Measurements from ENCODE around the gene TAB2.
"Not testable (repeated sequence)": the region's sequence is repeated elsewhere in the genome, so short reads cannot be mapped to it uniquely, and the experiment has no call there.

The TAB2 gene

DNA sequence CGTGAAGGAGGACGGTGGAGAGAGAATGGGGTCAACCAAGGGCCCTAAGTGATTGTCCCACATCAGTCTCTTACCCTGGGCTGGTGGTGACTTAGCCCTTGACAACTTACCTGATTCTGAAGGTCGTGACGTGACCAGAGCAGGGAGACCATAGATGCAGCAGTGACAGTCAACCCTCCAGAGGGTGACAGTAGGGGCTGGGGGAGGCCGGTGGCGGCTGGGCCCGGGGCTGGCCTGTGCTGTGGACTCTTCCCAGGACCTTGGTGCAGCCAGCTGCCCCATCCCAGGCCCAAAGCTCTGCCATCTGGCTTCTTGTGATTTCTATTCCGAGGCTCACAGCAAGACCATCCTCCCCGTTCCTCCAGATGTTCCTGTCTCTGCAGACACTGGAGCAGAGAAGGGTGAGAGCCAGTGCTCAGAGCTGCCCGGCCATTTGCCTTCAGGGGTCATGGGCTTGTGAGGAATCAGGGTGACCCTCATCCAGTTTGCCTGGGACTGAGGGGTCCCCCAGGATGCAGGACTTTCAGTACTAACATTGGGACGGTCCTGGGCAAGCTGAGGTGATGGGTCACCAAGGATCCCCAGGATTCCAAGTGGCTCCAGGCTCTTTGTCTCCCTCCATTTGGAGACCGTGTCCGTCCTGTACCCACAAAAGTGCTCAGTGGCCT is 118.5 kb downstream of the TAB2 start:
- FAIRE-seq (no peak), DNase-seq (ENCODE audit: extremely low spot score, insufficient read length, low read depth) (no peak)

- FAIRE-seq = no peak
Observed at GRCh38 chr6:149436647-149437046, 119.1 kb downstream of the TAB2 start.

DNA sequence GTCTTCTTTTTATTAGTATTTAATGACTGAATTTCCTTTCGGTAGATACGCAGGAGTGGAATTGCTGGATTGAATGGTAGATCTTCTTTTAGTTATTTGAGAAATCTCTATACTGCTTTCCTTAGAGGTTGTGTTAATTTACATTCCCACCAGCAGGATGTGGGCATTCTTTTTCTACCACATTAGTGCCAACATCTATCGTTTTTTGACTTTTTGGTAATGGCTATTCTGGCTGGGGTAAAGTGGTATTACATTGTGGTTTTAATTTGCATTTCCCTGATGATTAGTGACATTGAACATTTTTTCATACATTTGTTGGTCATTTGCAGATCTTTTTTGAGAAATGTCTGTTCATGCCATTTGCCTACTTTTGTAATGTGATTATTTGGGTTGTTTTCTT is 119.7 kb downstream of the TAB2 start:
- no peak for FAIRE-seq
- DNase-seq (ENCODE audit: extremely low spot score, insufficient read length, low read depth) = no peak

More at GRCh38 chr6:149436647-149437046, 119.1 kb downstream of the TAB2 start:
- DNase-seq (ENCODE audit: extremely low spot score, insufficient read length, low read depth) = no peak

GRCh38 chr6:149438855-149439254 is 121.3 kb downstream of the TAB2 start:
- DNase-seq (ENCODE audit: extremely low spot score, insufficient read length, low read depth) (no peak), FAIRE-seq (no peak)

GRCh38 chr6:149439626-149440025 is 122.1 kb downstream of the TAB2 start:
- FAIRE-seq (no peak), DNase-seq (ENCODE audit: extremely low spot score, insufficient read length, low read depth) (no peak)

GRCh38 chr6:149440735-149441671 is 123.5 kb downstream of the TAB2 start:
- DNase-seq (ENCODE audit: extremely low spot score, insufficient read length, low read depth) (no peak), FAIRE-seq (no peak)

- FAIRE-seq (no peak), DNase-seq (ENCODE audit: extremely low spot score, insufficient read length, low read depth) (no peak)
Observed at GRCh38 chr6:149441740-149442139, 124.2 kb downstream of the TAB2 start.

DNA sequence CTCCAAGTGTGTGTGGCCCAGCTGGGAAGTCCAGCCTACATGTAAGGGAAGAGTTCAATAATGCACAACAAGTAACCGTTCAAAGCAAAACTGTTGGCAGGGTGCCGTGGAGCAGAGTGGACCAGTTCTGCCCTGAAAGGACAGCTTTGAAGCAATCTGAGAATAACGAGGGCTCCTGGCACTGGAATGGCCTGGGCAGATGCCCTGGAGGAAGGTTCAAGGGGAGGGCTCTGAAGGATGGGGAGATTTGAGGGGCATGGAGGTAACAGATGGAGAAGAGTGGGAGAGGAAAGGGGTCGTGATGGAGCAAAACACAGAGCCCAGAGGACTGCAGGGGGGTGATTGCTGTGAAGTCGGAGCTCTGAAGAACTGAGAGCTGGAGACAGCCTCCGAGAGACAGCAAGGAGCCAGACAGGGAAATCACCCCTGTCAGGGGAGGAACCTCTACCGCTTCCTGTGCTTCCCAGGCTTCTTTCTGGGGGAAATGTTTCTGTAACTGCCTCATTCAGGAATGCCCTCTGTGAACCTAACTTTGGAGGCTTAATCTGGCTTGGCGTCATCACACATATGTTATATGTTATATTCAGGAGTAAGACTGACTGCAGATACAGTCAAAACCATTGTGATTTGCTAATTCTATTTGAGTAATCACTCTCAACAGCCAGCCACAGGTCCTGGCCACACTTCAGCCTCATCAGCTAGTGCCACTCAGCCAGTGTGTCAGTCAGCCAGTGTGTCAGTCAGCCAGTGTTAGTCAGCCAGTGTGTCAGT is 126.1 kb downstream of the TAB2 start:
- FAIRE-seq (no peak), DNase-seq (ENCODE audit: extremely low spot score, insufficient read length, low read depth) (no peak)

GRCh38 chr6:149444360-149445094 is 127.0 kb downstream of the TAB2 start:
- not testable (repeated sequence) for FAIRE-seq; DNase-seq (ENCODE audit: extremely low spot score, insufficient read length, low read depth)

GRCh38 chr6:149445095-149445466 is 127.6 kb downstream of the TAB2 start:
- no peak for DNase-seq (ENCODE audit: extremely low spot score, insufficient read length, low read depth)
- FAIRE-seq = no peak

GRCh38 chr6:149445573-149445972 is 128.1 kb downstream of the TAB2 start:
- DNase-seq (ENCODE audit: extremely low spot score, insufficient read length, low read depth) (no peak), FAIRE-seq (no peak)

GRCh38 chr6:149446791-149447376 is 129.4 kb downstream of the TAB2 start:
- FAIRE-seq = no peak
- DNase-seq (ENCODE audit: extremely low spot score, insufficient read length, low read depth) = no peak

GRCh38 chr6:149448821-149449453 is 131.4 kb downstream of the TAB2 start:
- DNase-seq (ENCODE audit: extremely low spot score, insufficient read length, low read depth) (no peak), FAIRE-seq (no peak)

- DNase-seq (ENCODE audit: extremely low spot score, insufficient read length, low read depth) = no peak
- no peak for FAIRE-seq
Observed at GRCh38 chr6:149449831-149450678, 132.5 kb downstream of the TAB2 start.

DNA sequence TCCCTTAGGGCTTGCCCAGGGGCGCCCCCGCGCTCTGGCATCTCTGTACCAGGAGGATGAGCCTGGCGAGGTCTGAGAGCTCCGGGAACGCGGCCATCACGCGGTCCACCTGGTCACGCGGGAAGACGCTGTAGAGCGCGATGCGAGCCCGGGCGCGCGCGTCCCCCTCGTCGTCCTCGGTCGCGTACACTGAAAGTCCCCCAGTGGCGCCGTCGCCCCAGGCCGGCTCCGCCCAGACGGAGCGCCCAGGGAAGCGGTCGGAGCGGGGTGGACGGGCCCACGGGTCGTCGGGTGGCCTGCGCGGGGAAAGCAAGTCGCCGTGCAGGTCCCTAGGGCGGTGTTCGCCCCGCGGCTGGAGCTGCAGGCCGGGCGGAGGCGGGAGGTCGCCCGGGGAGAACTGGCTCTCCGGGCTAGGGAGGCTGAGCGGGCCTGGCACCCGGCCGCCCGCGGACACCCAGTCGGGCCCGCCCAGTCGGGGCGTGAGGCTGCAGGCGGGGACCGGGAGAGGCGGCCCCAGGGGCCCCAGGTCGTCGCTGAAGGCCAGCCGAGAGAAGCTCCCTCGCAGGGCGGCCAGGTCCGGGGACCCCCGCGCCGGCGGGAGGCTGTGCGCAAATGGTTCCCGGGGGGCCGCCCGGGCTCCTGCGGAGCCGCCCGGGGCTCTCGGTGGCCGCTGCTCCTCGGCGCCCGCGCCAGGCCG is 133.3 kb downstream of the TAB2 start:
- no peak for DNase-seq (ENCODE audit: extremely low spot score, insufficient read length, low read depth)
- FAIRE-seq = no peak

GRCh38 chr6:149451376-149452036 is 134.0 kb downstream of the TAB2 start:
- DNase-seq (ENCODE audit: extremely low spot score, insufficient read length, low read depth) (no peak), FAIRE-seq (no peak)
